Sigmoid colon (tissue), 7 donors: ENCODE measurements around the gene SENP3. TPM values are rescaled to one million over a fixed set of nuclear protein-coding genes. Genes with fewer than 3 reads are reported as not detected.

Source experiments
- DNase-seq: peaks from one replicate; pipeline ENCODE4 v3.0.0-alpha.2; 2019
- H3K27ac ChIP-seq, 4 donors: fragments of 200-600 bp; sonication (generic); one replicate each; pipeline ENCODE4 v1.5.1; 2016 to 2019; ENCODE audit warnings: mild to moderate bottlenecking in 1 of 4
- H3K27me3 ChIP-seq, 3 donors: fragments of 200-600 bp; sonication (generic); one replicate each; pipeline ENCODE4 v1.5.1; 2019; ENCODE audit warnings: mild to moderate bottlenecking in 1 of 3
- H3K36me3 ChIP-seq, 4 donors: fragments of 200-600 bp; sonication (generic); one replicate each; pipeline ENCODE4 v1.5.1; 2016 to 2019
- H3K4me1 ChIP-seq, 4 donors: fragments of 200-600 bp; sonication (generic); one replicate each; pipeline ENCODE4 v1.5.1; 2017 to 2019
- H3K4me3 ChIP-seq, 4 donors: fragments of 200-600 bp; sonication (generic); one replicate each; pipeline ENCODE4 v1.5.1; 2017 to 2019; ENCODE audit warnings: mild to moderate bottlenecking in 2 of 4, moderate library complexity in 1 of 4
- H3K9me3 ChIP-seq, 4 donors: fragments of 200-600 bp in 3 of 4; sonication (generic) in 3 of 4; one replicate each; pipeline versions ENCODE4 v1.5.1 to v1.6.1; 2013 to 2019
- EP300 ChIP-seq, 4 donors: sonication (generic); formaldehyde crosslinking; IDR thresholded peaks; one replicate each; pipeline ENCODE4 v1.6.1; 2017; ENCODE audit warnings: antibody characterized with exemption in 4 of 4
- POLR2A ChIP-seq, 2 donors: fragments of 450-650 bp; IDR thresholded peaks; one replicate each; pipeline ENCODE4 v1.6.1; 2016; ENCODE audit warnings: antibody characterized with exemption in 2 of 2, mild to moderate bottlenecking in 2 of 2, moderate library complexity in 2 of 2
- POLR2AphosphoS5 ChIP-seq, 4 donors: sonication (generic); formaldehyde crosslinking; IDR thresholded peaks; one replicate each; pipeline ENCODE4 v1.6.1; 2017; ENCODE audit warnings: antibody characterized with exemption in 4 of 4
- WGBS, 2 donors: extraction: QIAGEN DNeasy Blood & Tissue Kit; methylation state at CpG; one replicate each; pipeline ENCODE4 v1.1.7; 2013; 5-methylcytosine and 5-hydroxymethylcytosine counted together
- intact Hi-C: fragments of 100-400 bp; cut with DNase I; formaldehyde crosslinking; loops from one replicate; pipeline ENCODE4 v1.15.1; 2023
- polyA plus RNA-seq, 3 donors: library from polyadenylated mRNA; stranded (reverse); fragments of 200-250 nt; gene quantifications; one replicate each; pipeline ENCODE4 v1.2.3, GENCODE V29; 2013
- total RNA-seq, 4 donors: library from RNA; depleted of rRNA; stranded (reverse); fragments of >200 nt; gene quantifications; one replicate each; pipeline ENCODE4 v1.1.0, GENCODE V29; 2016
- TF ChIP-seq, protein P1 (sequence below), 4 experiments: fragments of 450-650 bp in 3 of 4; fragments of 200-600 bp in 1 of 4; IDR thresholded peaks; one replicate each; pipeline ENCODE4 v1.5.1; 2016 to 2019; ENCODE audit warnings: antibody characterized with exemption in 4 of 4, mild to moderate bottlenecking in 3 of 4, moderate library complexity in 2 of 4
- donor health status: healthy with polysubstance abuse.
- donor health status: Bipolar disorder and iron deficiency.
- donor health status: healthy.

Gene SENP3
- total and polyA plus RNA-seq, 7 donors = 28.2 to 91.1 (median 73.5) TPM

DNA sequence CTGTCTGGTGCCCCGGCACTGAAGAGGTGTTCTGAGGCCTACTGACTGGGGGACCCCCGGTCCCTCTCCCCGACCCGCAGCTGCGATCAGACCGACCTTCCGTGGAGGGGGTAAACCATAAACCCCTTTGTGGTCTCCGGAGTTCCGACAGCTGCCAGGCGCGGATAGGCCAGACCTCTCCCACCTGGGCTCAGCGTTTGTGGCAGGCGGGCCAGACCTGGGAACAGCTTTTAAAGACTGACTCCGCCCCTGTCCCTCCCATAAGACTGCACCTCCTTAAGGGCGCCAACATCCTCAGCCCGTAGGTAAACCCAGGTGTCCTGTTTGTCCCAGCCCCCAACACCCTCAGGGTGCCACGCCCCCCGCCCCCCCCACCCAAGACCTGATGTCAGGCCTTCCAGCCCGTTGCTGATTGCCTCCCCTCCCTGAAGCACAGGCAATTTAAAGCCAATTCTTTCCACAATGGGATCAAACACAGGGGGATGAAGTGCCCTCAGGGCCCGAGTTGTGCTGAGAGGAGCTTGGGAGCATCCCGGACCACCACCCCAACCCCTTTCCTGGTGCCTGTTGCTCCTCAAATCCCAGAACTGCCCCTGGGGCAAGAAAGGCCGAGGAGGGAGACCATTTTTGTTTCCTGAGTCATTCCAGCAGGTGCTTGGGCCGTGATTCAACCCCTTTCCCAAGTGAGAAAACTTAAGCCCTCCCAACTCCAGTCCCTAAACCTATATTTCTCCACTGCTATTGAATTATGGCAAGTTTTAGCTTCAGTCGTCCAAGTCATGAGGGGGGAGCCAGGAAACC lies 28.4 kb downstream of the SENP3 start, which contains the start of gene SOX15:
Gene SOX15, minus strand, starts transcription at position 204 of the 801 bp plus-strand sequence. CDS start 418 bp downstream, outside the sequence.
- peak within 1 kb of the TSS; percentile 61 to 73 (median 69) for H3K4me3 ChIP-seq
- H3K4me1 ChIP-seq = peaks cover 0 to 39% (median 32%) of the 10 kb centered on the region in 4 donors
- no peaks in the 10 kb centered on the region for H3K27me3 ChIP-seq
- peaks cover 30 to 53% (median 42%) of the 10 kb centered on the region in 4 donors for H3K36me3 ChIP-seq
- 66 to 68% methylated on average over 24 of the region's 24 CpGs for WGBS, 2 donors
- H3K27ac ChIP-seq = peak within 1 kb of the TSS; percentile 82 to 90 (median 86)
- TF ChIP-seq, protein P1, sequence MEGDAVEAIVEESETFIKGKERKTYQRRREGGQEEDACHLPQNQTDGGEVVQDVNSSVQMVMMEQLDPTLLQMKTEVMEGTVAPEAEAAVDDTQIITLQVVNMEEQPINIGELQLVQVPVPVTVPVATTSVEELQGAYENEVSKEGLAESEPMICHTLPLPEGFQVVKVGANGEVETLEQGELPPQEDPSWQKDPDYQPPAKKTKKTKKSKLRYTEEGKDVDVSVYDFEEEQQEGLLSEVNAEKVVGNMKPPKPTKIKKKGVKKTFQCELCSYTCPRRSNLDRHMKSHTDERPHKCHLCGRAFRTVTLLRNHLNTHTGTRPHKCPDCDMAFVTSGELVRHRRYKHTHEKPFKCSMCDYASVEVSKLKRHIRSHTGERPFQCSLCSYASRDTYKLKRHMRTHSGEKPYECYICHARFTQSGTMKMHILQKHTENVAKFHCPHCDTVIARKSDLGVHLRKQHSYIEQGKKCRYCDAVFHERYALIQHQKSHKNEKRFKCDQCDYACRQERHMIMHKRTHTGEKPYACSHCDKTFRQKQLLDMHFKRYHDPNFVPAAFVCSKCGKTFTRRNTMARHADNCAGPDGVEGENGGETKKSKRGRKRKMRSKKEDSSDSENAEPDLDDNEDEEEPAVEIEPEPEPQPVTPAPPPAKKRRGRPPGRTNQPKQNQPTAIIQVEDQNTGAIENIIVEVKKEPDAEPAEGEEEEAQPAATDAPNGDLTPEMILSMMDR (IDR thresholded peaks at IDR 0.05) = no peak
- TF ChIP-seq EP300 (IDR thresholded peaks at IDR 0.05) (no peak), POLR2AphosphoS5 (IDR thresholded peaks at IDR 0.05) (no peak)
- intact Hi-C loops = loop anchor here (2.0 to 10.0 kb wide), 3 partner anchors 75 to 265 kb away; partner anchors contain the start of genes CYB5D1, KCTD11, NAA38 and TMEM88
- H3K9me3 ChIP-seq = no peaks in the 10 kb centered on the region
- no peak for DNase-seq

DNA sequence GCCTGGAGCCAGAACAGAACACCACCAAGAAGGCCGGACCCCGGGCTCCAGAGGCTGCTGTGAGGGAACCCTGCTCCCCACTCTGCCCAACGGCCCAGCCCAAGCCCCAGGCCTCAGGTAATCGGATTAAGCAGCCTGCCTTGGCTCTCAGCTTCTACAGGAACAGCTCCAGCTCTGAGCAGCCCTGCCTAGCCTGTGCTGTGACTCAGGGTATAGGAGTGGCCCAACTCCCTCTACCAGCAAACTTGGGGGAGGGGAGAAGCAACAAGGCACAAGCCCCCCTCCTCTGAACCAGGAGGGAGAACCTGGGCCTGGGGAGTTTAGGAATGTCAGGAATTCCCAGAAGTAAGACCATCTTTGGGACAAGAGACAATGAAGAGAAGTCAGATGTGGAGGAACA lies 29.0 kb downstream of the SENP3 start:
- Histone ChIP-seq H3K4me3 (no peak overlapping the region), H3K4me1 (peaks cover 0 to 36% (median 26%) of the 10 kb centered on the region in 4 donors), H3K9me3 (no peaks in the 10 kb centered on the region), H3K36me3 (peaks cover 30 to 60% (median 49%) of the 10 kb centered on the region in 4 donors), H3K27ac (no peak overlapping the region), H3K27me3 (no peaks in the 10 kb centered on the region)
- no peak for TF ChIP-seq POLR2A (IDR thresholded peaks at IDR 0.05)
- no peak for TF ChIP-seq EP300 (IDR thresholded peaks at IDR 0.05)
- TF ChIP-seq, protein P1 (IDR thresholded peaks at IDR 0.05) = no peak
- no peak for TF ChIP-seq POLR2AphosphoS5 (IDR thresholded peaks at IDR 0.05)
- DNase-seq = no peak
- WGBS, 2 donors = 86 to 88% methylated on average over 4 of the region's 4 CpGs
- intact Hi-C loops = no loop called here

DNA sequence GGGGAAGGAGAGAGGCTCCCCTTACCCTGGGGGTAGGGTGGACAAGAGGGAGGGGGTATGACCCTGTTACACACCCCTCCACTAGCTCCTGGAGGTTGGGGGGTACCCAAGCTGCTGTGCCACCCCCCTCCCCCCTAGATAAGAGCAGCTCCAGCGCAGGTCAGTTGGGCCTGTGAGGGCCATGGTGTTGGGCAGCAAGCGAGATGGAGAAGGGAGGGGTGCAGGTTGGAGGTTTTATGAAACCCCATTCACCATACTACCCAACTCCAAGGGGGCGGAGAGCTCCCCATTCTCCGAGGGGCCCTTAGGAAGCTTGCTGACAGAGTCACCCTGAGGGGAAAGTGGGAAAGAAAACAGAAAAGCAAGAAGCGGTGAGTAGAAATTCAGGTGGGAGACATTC lies 29.9 kb downstream of the SENP3 start:
- TF ChIP-seq EP300 (IDR thresholded peaks at IDR 0.05) = no peak
- TF ChIP-seq, protein P1 (IDR thresholded peaks at IDR 0.05) = no peak
- TF ChIP-seq POLR2AphosphoS5 (IDR thresholded peaks at IDR 0.05) = no peak
- Histone ChIP-seq H3K27me3 (no peaks in the 10 kb centered on the region), H3K4me3 (no peak overlapping the region), H3K4me1 (peaks cover 0 to 35% (median 25%) of the 10 kb centered on the region in 4 donors), H3K36me3 (peaks cover 30 to 67% (median 57%) of the 10 kb centered on the region in 4 donors), H3K27ac (no peak overlapping the region), H3K9me3 (no peaks in the 10 kb centered on the region)
- intact Hi-C loops = no loop called here
- 92 to 94% methylated on average over 5 of the region's 5 CpGs for WGBS, 2 donors
- no peak for DNase-seq

DNA sequence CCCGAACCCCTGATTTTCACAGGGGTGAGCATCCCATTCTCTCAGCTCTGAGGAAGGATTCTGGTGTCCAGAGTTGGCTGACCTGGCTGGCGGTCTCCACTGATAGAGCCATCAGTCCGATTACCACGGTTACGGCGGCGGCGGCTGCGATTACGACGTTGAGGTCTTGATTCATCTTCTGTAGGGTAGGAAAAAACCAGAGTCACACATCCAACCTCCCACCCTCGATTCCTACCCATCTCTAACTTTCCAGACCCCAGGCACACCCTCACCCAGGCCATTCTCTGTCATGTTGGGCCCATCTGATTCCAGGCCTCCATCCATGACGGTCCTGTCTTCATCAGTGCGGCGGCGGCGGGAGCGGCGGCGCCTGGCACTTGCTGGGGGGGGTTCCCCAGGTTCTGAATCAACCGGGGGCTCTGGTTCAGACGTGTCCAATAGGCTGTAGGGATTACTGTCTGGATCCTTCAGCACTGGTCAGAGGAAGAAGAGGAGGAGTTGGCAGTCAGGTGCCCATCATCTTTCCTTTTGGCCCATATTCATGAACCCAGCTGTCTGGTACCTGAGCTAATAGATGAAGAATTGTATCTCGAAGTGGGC lies 30.8 kb downstream of the SENP3 start:
- WGBS, 2 donors = 94% methylated on average over 23 of the region's 23 CpGs
- Histone ChIP-seq H3K27ac (no peak overlapping the region), H3K9me3 (no peaks in the 10 kb centered on the region), H3K4me3 (no peak overlapping the region), H3K27me3 (no peaks in the 10 kb centered on the region), H3K4me1 (peaks cover 0 to 25% (median 22%) of the 10 kb centered on the region in 4 donors), H3K36me3 (peaks cover 30 to 68% (median 64%) of the 10 kb centered on the region in 4 donors)
- no peak for DNase-seq
- intact Hi-C loops = no loop called here
- TF ChIP-seq POLR2AphosphoS5 (IDR thresholded peaks at IDR 0.05) (no peak), EP300 (IDR thresholded peaks at IDR 0.05) (no peak), POLR2A (IDR thresholded peaks at IDR 0.05) (no peak)
- TF ChIP-seq, protein P1 (IDR thresholded peaks at IDR 0.05) = no peak
